HG02763 (cell line): ENCODE data around the gene DBH.

Experiments
- ATAC-seq: cut with Tn5 transposase; IDR thresholded peaks from one replicate; pipeline ENCODE4 v1.9.1; 2021; ENCODE audit warnings: mild to moderate bottlenecking, moderate library complexity; ENCODE audit not compliant: unreplicated experiment

The DBH gene

GRCh38 chr9:133603135-133603927, 32.8 kb upstream of the DBH start:
- ATAC-seq = no peak

GRCh38 chr9:133604214-133604613, 31.9 kb upstream of the DBH start:
- ATAC-seq = no peak

- no peak for ATAC-seq
These were observed 31.3 kb upstream of the DBH start for GRCh38 chr9:133604856-133605255.

- ATAC-seq = no peak
These were observed 30.7 kb upstream of the DBH start for GRCh38 chr9:133605446-133605845.

GRCh38 chr9:133605856-133606707, 30.1 kb upstream of the DBH start:
- ATAC-seq = no peak

GRCh38 chr9:133606708-133607025, 29.5 kb upstream of the DBH start:
- ATAC-seq = no peak

GRCh38 chr9:133607381-133607780, 28.8 kb upstream of the DBH start:
- no peak for ATAC-seq

GRCh38 chr9:133607976-133608375, 28.2 kb upstream of the DBH start:
- no peak for ATAC-seq

GRCh38 chr9:133608382-133608781, 27.8 kb upstream of the DBH start:
- no peak for ATAC-seq

GRCh38 chr9:133608889-133609288, 27.3 kb upstream of the DBH start:
- ATAC-seq = no peak

- ATAC-seq = no peak
These were observed 26.7 kb upstream of the DBH start, which contains the start of gene FAM163B for GRCh38 chr9:133609311-133610098. FAM163B (minus strand) TSS chr9:133609389; CDS start chr9:133580223, 29,166 bp downstream.

GRCh38 chr9:133610845-133611244, 25.3 kb upstream of the DBH start:
- ATAC-seq = no peak

- ATAC-seq = no peak
These were observed 24.1 kb upstream of the DBH start for GRCh38 chr9:133612051-133612450.

- no peak for ATAC-seq
These were observed 23.3 kb upstream of the DBH start for GRCh38 chr9:133612816-133613215.

GRCh38 chr9:133613432-133613831, 22.7 kb upstream of the DBH start:
- no peak for ATAC-seq

GRCh38 chr9:133614056-133614455, 22.1 kb upstream of the DBH start:
- no peak for ATAC-seq

- no peak for ATAC-seq
These were observed 21.5 kb upstream of the DBH start for GRCh38 chr9:133614678-133615077.

GRCh38 chr9:133615186-133615585, 21.0 kb upstream of the DBH start:
- ATAC-seq = no peak

- ATAC-seq = no peak
These were observed 20.5 kb upstream of the DBH start for GRCh38 chr9:133615606-133616188.

GRCh38 chr9:133616643-133617405, 19.3 kb upstream of the DBH start:
- ATAC-seq = no peak
